ENCODE data around the gene ALOX12.
A peak's percentile ranks its signal among the peaks of the same experiment; 100 is the strongest.

The ALOX12 gene

GRCh38 chr17:7002288-7003047 is 6.6 kb downstream of the ALOX12 start:
- no peak overlapping the region for H3K4me3 ChIP-seq (ENCODE audit: control insufficient read depth, low read depth, low read length)
- no peak for TF ChIP-seq CTCF (conservative IDR thresholded peaks at IDR 0.05; ENCODE audit: control insufficient read depth, insufficient read depth, low read depth, low read length)
- DNase-seq (ENCODE audit: low read depth), result no peak

- H3K4me3 ChIP-seq (ENCODE audit: control insufficient read depth, low read depth, low read length), result no peak overlapping the region
- DNase-seq (ENCODE audit: low read depth), result no peak
These were observed 7.9 kb downstream of the ALOX12 start for GRCh38 chr17:7003745-7004144.

DNA sequence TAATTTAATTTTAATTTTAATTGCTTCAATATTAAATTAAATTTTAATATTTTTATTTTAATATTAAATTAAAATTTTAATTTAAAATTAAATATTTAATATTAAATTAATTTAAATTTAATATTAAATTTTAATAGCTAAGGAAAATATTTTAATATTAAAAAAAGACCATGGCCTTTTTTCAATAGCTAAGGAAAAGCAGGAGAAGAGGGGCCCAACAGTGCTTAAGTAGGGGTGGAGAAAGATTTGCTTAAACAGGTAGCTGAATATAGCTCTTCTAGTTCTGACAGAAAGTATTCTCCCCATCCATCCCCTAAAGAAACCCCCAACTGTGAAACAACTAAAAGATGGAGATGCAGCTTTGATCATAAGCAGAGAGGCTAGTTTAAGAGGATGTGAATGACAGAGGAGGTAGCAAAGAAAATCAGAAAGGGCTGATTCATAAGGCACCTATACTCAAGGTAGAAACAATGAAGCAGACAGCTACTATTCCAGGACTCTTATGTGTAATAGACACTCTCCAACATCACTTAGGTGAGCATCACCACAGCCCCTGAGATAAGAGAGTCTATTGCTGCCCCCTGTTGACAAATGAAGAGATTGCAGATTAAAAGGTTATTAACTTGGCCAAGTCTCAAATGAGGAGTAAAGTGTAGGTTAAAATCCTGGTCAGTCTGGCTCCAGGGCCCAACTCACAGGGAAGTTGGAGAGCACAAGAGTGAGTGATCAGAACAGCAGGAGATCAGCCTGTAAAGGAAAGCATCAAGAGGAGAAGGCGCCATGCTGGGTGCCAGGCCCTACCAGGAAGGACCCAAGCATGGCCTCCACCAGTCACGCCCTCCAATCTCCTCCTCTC is 8.8 kb downstream of the ALOX12 start:
- peak; percentile 62 for DNase-seq (ENCODE audit: low read depth)
- TF ChIP-seq CTCF (conservative IDR thresholded peaks at IDR 0.05; ENCODE audit: control insufficient read depth, insufficient read depth, low read depth, low read length), result peak; percentile 69

More at GRCh38 chr17:7003745-7004144, 7.9 kb downstream of the ALOX12 start:
- TF ChIP-seq CTCF (conservative IDR thresholded peaks at IDR 0.05; ENCODE audit: control insufficient read depth, insufficient read depth, low read depth, low read length), result no peak

DNA sequence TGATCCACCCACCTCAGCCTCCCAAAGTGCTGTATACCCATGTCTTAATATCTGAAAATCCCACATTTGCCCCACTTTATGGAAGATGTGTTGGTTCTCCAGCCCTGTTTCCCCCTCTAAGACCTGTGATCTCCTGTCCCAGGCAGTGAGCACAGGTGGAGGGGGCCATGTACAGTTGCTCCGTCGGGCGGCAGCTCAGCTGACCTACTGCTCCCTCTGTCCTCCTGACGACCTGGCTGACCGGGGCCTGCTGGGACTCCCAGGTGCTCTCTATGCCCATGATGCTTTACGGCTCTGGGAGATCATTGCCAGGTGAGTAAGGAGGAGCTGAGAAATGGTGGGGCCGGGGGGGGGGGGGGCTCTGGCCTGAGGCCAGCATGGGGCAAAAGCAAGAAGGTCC is 9.9 kb downstream of the ALOX12 start:
- DNase-seq (ENCODE audit: low read depth), result no peak
- no peak for TF ChIP-seq CTCF (conservative IDR thresholded peaks at IDR 0.05; ENCODE audit: control insufficient read depth, insufficient read depth, low read depth, low read length)
- H3K4me3 ChIP-seq (ENCODE audit: control insufficient read depth, low read depth, low read length), result no peak overlapping the region

More for the DNA sequence above, 8.8 kb downstream of the ALOX12 start:
- H3K4me3 ChIP-seq (ENCODE audit: control insufficient read depth, low read depth, low read length), result no peak overlapping the region

DNA sequence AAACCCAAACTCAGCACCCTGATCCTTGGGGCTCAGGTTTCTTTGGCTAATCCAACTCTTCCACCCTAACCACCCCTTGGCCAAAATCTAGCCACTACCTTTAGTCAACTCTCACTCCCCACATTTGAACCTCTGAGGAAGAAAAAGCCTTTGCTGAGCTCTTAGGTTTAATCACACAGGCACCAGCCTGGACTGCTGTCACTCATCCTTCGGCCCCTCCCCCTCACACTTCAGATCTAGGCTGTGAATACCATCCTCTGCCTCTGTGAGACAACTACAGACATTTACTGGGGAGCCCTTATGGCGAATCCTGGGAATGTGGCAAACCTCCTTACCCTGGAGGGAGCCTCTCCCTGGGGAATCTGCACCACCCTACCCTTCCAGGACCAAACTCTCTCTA is 11.3 kb downstream of the ALOX12 start:
- DNase-seq (ENCODE audit: low read depth), result no peak
- H3K4me3 ChIP-seq (ENCODE audit: control insufficient read depth, low read depth, low read length), result no peak overlapping the region
- TF ChIP-seq CTCF (conservative IDR thresholded peaks at IDR 0.05; ENCODE audit: control insufficient read depth, insufficient read depth, low read depth, low read length), result no peak

- no peak for TF ChIP-seq CTCF (conservative IDR thresholded peaks at IDR 0.05; ENCODE audit: control insufficient read depth, insufficient read depth, low read depth, low read length)
- DNase-seq (ENCODE audit: low read depth), result no peak
- no peak overlapping the region for H3K4me3 ChIP-seq (ENCODE audit: control insufficient read depth, low read depth, low read length)
These were observed 14.7 kb downstream of the ALOX12 start for GRCh38 chr17:7010523-7010922.

Data from fibroblast of mammary gland (primary cell).